ENCODE measurements around the gene ZNF296.

DNA sequence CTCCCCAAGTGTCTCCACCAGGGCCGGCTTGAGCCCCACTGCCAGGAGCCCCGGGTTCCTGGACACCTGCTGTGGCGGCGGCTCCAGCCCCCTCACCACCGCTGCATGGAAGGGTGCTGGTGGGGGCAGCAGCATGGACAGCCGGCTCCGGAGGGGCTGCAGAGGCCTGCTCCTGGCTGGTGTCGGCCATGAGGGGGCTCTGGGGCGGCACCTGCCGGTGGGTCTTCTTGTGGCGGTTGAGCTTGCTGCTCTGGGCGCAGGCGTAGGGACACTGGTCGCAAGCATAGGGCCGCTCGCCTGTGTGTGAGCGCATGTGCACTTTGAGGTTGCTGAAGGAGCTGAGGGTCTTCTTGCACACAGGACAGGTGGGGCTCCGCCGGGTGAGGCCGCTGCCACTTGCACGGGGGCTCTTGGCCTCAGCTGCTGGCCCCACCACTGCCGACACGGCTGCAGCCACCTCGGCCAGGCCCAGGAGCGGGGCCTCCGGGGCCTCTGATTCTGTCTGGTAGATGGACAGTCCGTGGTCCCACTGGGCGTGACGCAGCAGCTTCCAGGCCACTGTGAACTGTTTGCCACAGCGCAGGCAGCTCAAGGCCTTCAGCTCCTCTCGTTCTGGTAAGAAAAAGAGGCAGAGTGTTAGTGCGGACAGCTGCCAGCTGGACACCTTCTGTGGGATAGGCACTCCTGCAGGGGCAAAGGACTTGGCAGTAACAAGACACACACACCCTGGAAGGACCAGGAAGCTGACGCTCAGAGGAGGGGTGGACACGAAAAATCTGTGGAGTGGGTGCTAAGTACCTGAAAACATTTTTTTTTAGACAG lies 4.1 kb downstream of the ZNF296 start:
- TF ChIP-seq, protein P1, sequence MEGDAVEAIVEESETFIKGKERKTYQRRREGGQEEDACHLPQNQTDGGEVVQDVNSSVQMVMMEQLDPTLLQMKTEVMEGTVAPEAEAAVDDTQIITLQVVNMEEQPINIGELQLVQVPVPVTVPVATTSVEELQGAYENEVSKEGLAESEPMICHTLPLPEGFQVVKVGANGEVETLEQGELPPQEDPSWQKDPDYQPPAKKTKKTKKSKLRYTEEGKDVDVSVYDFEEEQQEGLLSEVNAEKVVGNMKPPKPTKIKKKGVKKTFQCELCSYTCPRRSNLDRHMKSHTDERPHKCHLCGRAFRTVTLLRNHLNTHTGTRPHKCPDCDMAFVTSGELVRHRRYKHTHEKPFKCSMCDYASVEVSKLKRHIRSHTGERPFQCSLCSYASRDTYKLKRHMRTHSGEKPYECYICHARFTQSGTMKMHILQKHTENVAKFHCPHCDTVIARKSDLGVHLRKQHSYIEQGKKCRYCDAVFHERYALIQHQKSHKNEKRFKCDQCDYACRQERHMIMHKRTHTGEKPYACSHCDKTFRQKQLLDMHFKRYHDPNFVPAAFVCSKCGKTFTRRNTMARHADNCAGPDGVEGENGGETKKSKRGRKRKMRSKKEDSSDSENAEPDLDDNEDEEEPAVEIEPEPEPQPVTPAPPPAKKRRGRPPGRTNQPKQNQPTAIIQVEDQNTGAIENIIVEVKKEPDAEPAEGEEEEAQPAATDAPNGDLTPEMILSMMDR (IDR thresholded peaks at IDR 0.05) = no peak
- no peak for TF ChIP-seq POLR2A (IDR thresholded peaks at IDR 0.05)

Measured in body of pancreas (tissue), 4 donors.